Breast epithelium (tissue), 4 donors: Measurements from ENCODE around the gene FBXL7. TPM values are rescaled to one million over a fixed set of nuclear protein-coding genes. Genes with fewer than 3 reads are reported as not detected.

Experiments
- DNase-seq, 2 donors: peaks; one replicate each; pipeline ENCODE4 v3.0.0-alpha.2; 2019; ENCODE audit warnings: low spot score in 2 of 2
- H3K27ac ChIP-seq, 2 donors: fragments of 200-600 bp; sonication (generic) in 1 of 2; one replicate each; pipeline ENCODE4 v1.5.1; 2016 to 2019; ENCODE audit warnings: mild to moderate bottlenecking in 1 of 2
- H3K27me3 ChIP-seq, 2 donors: fragments of 200-600 bp; sonication (generic) in 1 of 2; one replicate each; pipeline versions ENCODE4 v1.5.1 to v1.6.0; 2017 to 2019; ENCODE audit warnings: control low read depth in 1 of 2, mild to moderate bottlenecking in 1 of 2
- H3K36me3 ChIP-seq: fragments of 200-600 bp; one replicate; pipeline ENCODE4 v1.5.1; 2019
- H3K4me1 ChIP-seq, 2 donors: fragments of 200-600 bp; sonication (generic); one replicate each; pipeline ENCODE4 v1.5.1; 2016 to 2019; ENCODE audit warnings: control low read depth in 1 of 2
- H3K4me3 ChIP-seq, 3 donors: fragments of 200-600 bp; sonication (generic); 1 replicate in 2 of 3; 2 replicates in 1 of 3; pipeline ENCODE4 v1.5.1; 2016 to 2019; ENCODE audit warnings: mild to moderate bottlenecking in 3 of 3, moderate library complexity in 2 of 3
- H3K9me3 ChIP-seq, 2 donors: fragments of 200-600 bp; sonication (generic) in 1 of 2; one replicate each; pipeline ENCODE4 v1.5.1; 2016 to 2019; ENCODE audit warnings: control low read depth in 1 of 2
- CTCF ChIP-seq, 3 donors: fragments of 450-650 bp; IDR thresholded peaks; one replicate each; pipeline ENCODE4 v1.5.1; 2016 to 2017; ENCODE audit warnings: antibody characterized with exemption in 3 of 3, mild to moderate bottlenecking in 3 of 3, moderate library complexity in 3 of 3
- POLR2A ChIP-seq: fragments of 450-650 bp; IDR thresholded peaks from one replicate; pipeline ENCODE4 v1.6.1; 2016; ENCODE audit warnings: antibody characterized with exemption, mild to moderate bottlenecking, moderate library complexity
- POLR2AphosphoS5 ChIP-seq, 3 donors: sonication (generic); formaldehyde crosslinking; IDR thresholded peaks; one replicate each; pipeline ENCODE4 v1.6.1; 2017; ENCODE audit warnings: antibody characterized with exemption in 3 of 3
- intact Hi-C: fragments of 100-400 bp; cut with DNase I; formaldehyde crosslinking; loops from one replicate; pipeline ENCODE4 v1.15.1; 2023; ENCODE audit warnings: low total_unique reads
- total RNA-seq, 3 donors: library from RNA; depleted of rRNA; stranded (reverse); fragments of >200 nt; gene quantifications; one replicate each; pipeline ENCODE4 v1.1.0, GENCODE V29; 2016

FBXL7 gene
- total RNA-seq, 3 donors from 2014 or later, result 6.9 to 17.3 (median 10.8) TPM

GRCh38 chr5:15880201-15880600 lies 380.2 kb downstream of the FBXL7 start:
- no peak overlapping the region for H3K4me3 ChIP-seq
- intact Hi-C loops, result loop anchor here (10.0 kb wide), 1 partner anchor 1965 kb away; no protein-coding TSS in a partner anchor
- H3K27ac ChIP-seq, result no peak overlapping the region
- TF ChIP-seq CTCF (IDR thresholded peaks at IDR 0.05) (no peak), POLR2A (no peak), POLR2AphosphoS5 (IDR thresholded peaks at IDR 0.05) (no peak)
- no peaks in the 10 kb centered on the region for H3K36me3 ChIP-seq
- H3K4me1 ChIP-seq, result no peaks in the 10 kb centered on the region
- peaks cover 4 to 8% of the 10 kb centered on the region in 2 donors for H3K9me3 ChIP-seq
- H3K27me3 ChIP-seq, result no peaks in the 10 kb centered on the region
- DNase-seq, result no peak

GRCh38 chr5:15885156-15885555 lies 385.2 kb downstream of the FBXL7 start:
- H3K36me3 ChIP-seq, result no peaks in the 10 kb centered on the region
- intact Hi-C loops, result loop anchor here (10.0 kb wide), 1 partner anchor 1970 kb away; no protein-coding TSS in a partner anchor
- H3K4me3 ChIP-seq, result no peak overlapping the region

GRCh38 chr5:15886156-15886555 lies 386.2 kb downstream of the FBXL7 start:
- TF ChIP-seq POLR2AphosphoS5 (IDR thresholded peaks at IDR 0.05) (no peak), CTCF (IDR thresholded peaks at IDR 0.05) (no peak), POLR2A (no peak)
- H3K4me3 ChIP-seq, result no peak overlapping the region
- no peaks in the 10 kb centered on the region for H3K4me1 ChIP-seq
- no peak for DNase-seq
- no peaks in the 10 kb centered on the region for H3K27me3 ChIP-seq
- H3K27ac ChIP-seq, result no peak overlapping the region
- no peaks in the 10 kb centered on the region for H3K36me3 ChIP-seq
- intact Hi-C loops, result loop anchor here (10.0 kb wide), 1 partner anchor 1971 kb away; no protein-coding TSS in a partner anchor
- peaks cover 4 to 8% of the 10 kb centered on the region in 2 donors for H3K9me3 ChIP-seq

More at GRCh38 chr5:15885156-15885555, 385.2 kb downstream of the FBXL7 start:
- H3K4me1 ChIP-seq, result no peaks in the 10 kb centered on the region
- DNase-seq, result no peak
- H3K9me3 ChIP-seq, result peaks cover 4 to 8% of the 10 kb centered on the region in 2 donors
- no peak overlapping the region for H3K27ac ChIP-seq
- no peaks in the 10 kb centered on the region for H3K27me3 ChIP-seq
- TF ChIP-seq POLR2A (no peak), POLR2AphosphoS5 (IDR thresholded peaks at IDR 0.05) (no peak), CTCF (IDR thresholded peaks at IDR 0.05) (no peak)

GRCh38 chr5:15887093-15887492 lies 387.1 kb downstream of the FBXL7 start:
- H3K9me3 ChIP-seq, result peaks cover 1 to 2% of the 10 kb centered on the region in 2 donors
- no peak overlapping the region for H3K4me3 ChIP-seq
- H3K36me3 ChIP-seq, result no peaks in the 10 kb centered on the region
- no peak overlapping the region for H3K27ac ChIP-seq
- no peak for DNase-seq
- TF ChIP-seq POLR2A (no peak), CTCF (IDR thresholded peaks at IDR 0.05) (no peak), POLR2AphosphoS5 (IDR thresholded peaks at IDR 0.05) (no peak)
- intact Hi-C loops, result loop anchor here (10.0 kb wide), 1 partner anchor 1972 kb away; no protein-coding TSS in a partner anchor
- no peaks in the 10 kb centered on the region for H3K4me1 ChIP-seq
- H3K27me3 ChIP-seq, result no peaks in the 10 kb centered on the region

GRCh38 chr5:15889001-15889400 lies 389.0 kb downstream of the FBXL7 start:
- no peaks in the 10 kb centered on the region for H3K36me3 ChIP-seq
- H3K27ac ChIP-seq, result no peak overlapping the region
- no peaks in the 10 kb centered on the region for H3K27me3 ChIP-seq
- DNase-seq, result no peak
- H3K4me1 ChIP-seq, result no peaks in the 10 kb centered on the region
- intact Hi-C loops, result loop anchor here (10.0 kb wide), 1 partner anchor 1974 kb away; no protein-coding TSS in a partner anchor
- H3K9me3 ChIP-seq, result no peaks in the 10 kb centered on the region
- TF ChIP-seq POLR2A (no peak), CTCF (IDR thresholded peaks at IDR 0.05) (no peak), POLR2AphosphoS5 (IDR thresholded peaks at IDR 0.05) (no peak)
- H3K4me3 ChIP-seq, result no peak overlapping the region
